Left lung (tissue), 10 donors: Measurements from ENCODE around the gene WRAP53. TPM values are rescaled to one million over a fixed set of nuclear protein-coding genes. Genes with fewer than 3 reads are reported as not detected.
A peak's percentile ranks its signal among the peaks of the same experiment; 100 is the strongest.

Experiments
- ATAC-seq: fragments of 200-7000 bp; cut with Tn5 transposase; one replicate; pipeline ENCODE4 v1.9.1; 2020; ENCODE audit warnings: moderate library complexity
- DNase-seq, 4 donors: peaks; one replicate each; pipeline ENCODE4 v3.0.0-alpha.2; 2013 to 2020
- H3K27ac ChIP-seq, 2 donors: fragments of 200-600 bp; sonication (generic) in 1 of 2; one replicate each; pipeline versions ENCODE4 v1.5.0 to v1.8.0; 2020 to 2021
- H3K27me3 ChIP-seq, 2 donors: fragments of 200-600 bp; sonication (generic) in 1 of 2; one replicate each; pipeline versions ENCODE4 v1.5.0 to v1.8.0; 2020 to 2021
- H3K36me3 ChIP-seq, 2 donors: fragments of 200-600 bp; sonication (generic) in 1 of 2; one replicate each; pipeline versions ENCODE4 v1.5.0 to v1.8.0; 2020 to 2021
- H3K4me1 ChIP-seq, 2 donors: fragments of 200-600 bp; one replicate each; pipeline ENCODE4 v1.8.0; 2021
- H3K4me3 ChIP-seq, 2 donors: fragments of 200-600 bp; sonication (generic) in 1 of 2; one replicate each; pipeline versions ENCODE4 v1.5.0 to v1.8.0; 2020 to 2021; ENCODE audit warnings: mild to moderate bottlenecking in 1 of 2
- H3K9me3 ChIP-seq, 2 donors: fragments of 200-600 bp; sonication (generic) in 1 of 2; one replicate each; pipeline versions ENCODE4 v1.5.0 to v1.8.0; 2020 to 2021
- intact Hi-C, 2 donors: fragments of 100-400 bp; cut with DNase I; formaldehyde crosslinking; loops; one replicate each; pipeline versions ENCODE4 v1.11.2 to v1.14.2; 2022
- polyA plus RNA-seq, 6 donors: library from polyadenylated mRNA; unstranded; fragments of 120-200 nt; gene quantifications; one replicate each; pipeline ENCODE4 v1.2.1, GENCODE V29; 2013; ENCODE audit not compliant: insufficient read length in 6 of 6
- total RNA-seq, 2 donors: library from RNA; stranded (reverse); fragmentation: NEBNext Ultra II Directional; extraction: Animal tissue kit (Norgen Biotek cat#: 25700); gene quantifications; one replicate each; pipeline ENCODE4 v1.2.1, GENCODE V29; 2021
- TF ChIP-seq, protein P1 (sequence below), 2 donors: fragments of 200-600 bp; sonication (generic) in 1 of 2; IDR thresholded peaks; one replicate each; pipeline versions ENCODE4 v1.5.0 to v1.8.0; 2021; ENCODE audit warnings: antibody characterized with exemption in 2 of 2
- donor health status: DM: no; HTN: yes; CAD: no.
- donor health status: DM: no; HTN: no; CAD: no.

The WRAP53 gene
- total and polyA plus RNA-seq, 8 donors = 9.4 to 16.0 (median 13.4) TPM

DNA sequence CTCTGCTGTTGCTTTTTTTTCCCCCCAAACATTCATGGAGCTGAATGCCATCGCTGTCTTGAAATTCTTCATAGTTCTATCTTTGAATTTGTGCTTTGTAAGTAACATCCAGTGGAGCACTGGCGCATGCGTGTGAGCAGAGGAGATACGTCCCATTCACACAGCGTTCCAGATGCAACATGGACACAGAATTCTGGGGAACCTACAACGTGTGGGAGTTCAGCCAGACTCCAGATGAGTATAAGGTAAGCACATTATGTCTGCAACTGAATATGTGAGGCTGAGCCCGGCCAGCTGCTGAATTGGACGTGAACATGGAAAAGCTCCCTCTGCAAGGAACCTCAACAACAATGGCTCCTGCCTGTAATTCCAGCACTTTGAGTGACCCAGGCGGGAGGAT lies 41.8 kb upstream of the WRAP53 start:
- Histone ChIP-seq H3K4me3 (no peak overlapping the region), H3K4me1 (peaks cover 14 to 19% of the 10 kb centered on the region in 2 donors), H3K36me3 (no peaks in the 10 kb centered on the region), H3K9me3 (no peaks in the 10 kb centered on the region), H3K27me3 (peaks cover 9 to 48% of the 10 kb centered on the region in 2 donors), H3K27ac (no peak overlapping the region)
- intact Hi-C loops = no loop called here
- TF ChIP-seq, protein P1, sequence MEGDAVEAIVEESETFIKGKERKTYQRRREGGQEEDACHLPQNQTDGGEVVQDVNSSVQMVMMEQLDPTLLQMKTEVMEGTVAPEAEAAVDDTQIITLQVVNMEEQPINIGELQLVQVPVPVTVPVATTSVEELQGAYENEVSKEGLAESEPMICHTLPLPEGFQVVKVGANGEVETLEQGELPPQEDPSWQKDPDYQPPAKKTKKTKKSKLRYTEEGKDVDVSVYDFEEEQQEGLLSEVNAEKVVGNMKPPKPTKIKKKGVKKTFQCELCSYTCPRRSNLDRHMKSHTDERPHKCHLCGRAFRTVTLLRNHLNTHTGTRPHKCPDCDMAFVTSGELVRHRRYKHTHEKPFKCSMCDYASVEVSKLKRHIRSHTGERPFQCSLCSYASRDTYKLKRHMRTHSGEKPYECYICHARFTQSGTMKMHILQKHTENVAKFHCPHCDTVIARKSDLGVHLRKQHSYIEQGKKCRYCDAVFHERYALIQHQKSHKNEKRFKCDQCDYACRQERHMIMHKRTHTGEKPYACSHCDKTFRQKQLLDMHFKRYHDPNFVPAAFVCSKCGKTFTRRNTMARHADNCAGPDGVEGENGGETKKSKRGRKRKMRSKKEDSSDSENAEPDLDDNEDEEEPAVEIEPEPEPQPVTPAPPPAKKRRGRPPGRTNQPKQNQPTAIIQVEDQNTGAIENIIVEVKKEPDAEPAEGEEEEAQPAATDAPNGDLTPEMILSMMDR (IDR thresholded peaks at IDR 0.05) = no peak
- DNase-seq (no peak), ATAC-seq (no peak)

DNA sequence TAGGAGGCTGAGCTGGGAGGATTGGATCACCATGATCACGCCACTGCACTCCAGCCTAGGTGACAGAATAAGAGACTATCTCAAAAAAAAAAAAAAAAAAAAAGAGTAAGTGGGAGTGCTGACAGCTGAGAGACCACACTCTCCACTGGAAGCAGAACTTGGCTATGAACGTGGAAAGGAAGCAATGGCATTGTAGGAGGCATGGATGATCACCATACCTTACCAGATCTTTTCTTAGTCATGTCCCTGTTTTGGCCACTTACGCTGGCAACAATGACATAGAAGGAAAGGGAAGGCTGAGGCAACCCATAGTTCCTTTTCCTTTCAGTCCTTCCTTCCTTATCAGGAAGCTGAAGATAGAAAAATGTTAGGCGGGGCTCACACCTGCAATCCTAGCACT lies 41.3 kb upstream of the WRAP53 start:
- no peak for ATAC-seq
- Histone ChIP-seq H3K36me3 (no peaks in the 10 kb centered on the region), H3K4me1 (peaks cover 16 to 24% of the 10 kb centered on the region in 2 donors), H3K4me3 (no peak overlapping the region), H3K27me3 (peaks cover 14 to 54% of the 10 kb centered on the region in 2 donors), H3K27ac (no peak overlapping the region), H3K9me3 (no peaks in the 10 kb centered on the region)
- intact Hi-C loops = no loop called here
- DNase-seq = no peak
- TF ChIP-seq, protein P1 (IDR thresholded peaks at IDR 0.05) = no peak

GRCh38 chr17:7650509-7651096 lies 37.7 kb upstream of the WRAP53 start, which contains the start of gene ATP1B2:
TSS of gene ATP1B2 (plus strand) at chr17:7650926. CDS start at chr17:7651519, 593 bp downstream.
- peak within 1 kb of the TSS; percentile 24 to 37 for H3K4me3 ChIP-seq
- TF ChIP-seq, protein P1 (IDR thresholded peaks at IDR 0.05) = no peak

GRCh38 chr17:7651097-7651664 lies 37.1 kb upstream of the WRAP53 start:
- ATAC-seq = no peak
- Histone ChIP-seq H3K27me3 (peaks cover 15 to 69% of the 10 kb centered on the region in 2 donors), H3K9me3 (no peaks in the 10 kb centered on the region), H3K36me3 (no peaks in the 10 kb centered on the region), H3K27ac (no peak overlapping the region), H3K4me1 (peaks cover 16 to 20% of the 10 kb centered on the region in 2 donors), H3K4me3 (peak overlapping the region; percentile 24 to 37)
- DNase-seq = no peak
- TF ChIP-seq, protein P1 (IDR thresholded peaks at IDR 0.05) = no peak
- intact Hi-C loops = no loop called here

More at GRCh38 chr17:7650509-7651096, 37.7 kb upstream of the WRAP53 start, which contains the start of gene ATP1B2:
- Histone ChIP-seq H3K27ac (no peak within 1 kb of the TSS), H3K4me1 (peaks cover 16 to 20% of the 10 kb centered on the region in 2 donors), H3K27me3 (peaks cover 15 to 69% of the 10 kb centered on the region in 2 donors), H3K9me3 (no peaks in the 10 kb centered on the region), H3K36me3 (no peaks in the 10 kb centered on the region)
- intact Hi-C loops = no loop called here
- DNase-seq (peak; percentile 71 to 90 (median 78)), ATAC-seq (peak; percentile 85)

DNA sequence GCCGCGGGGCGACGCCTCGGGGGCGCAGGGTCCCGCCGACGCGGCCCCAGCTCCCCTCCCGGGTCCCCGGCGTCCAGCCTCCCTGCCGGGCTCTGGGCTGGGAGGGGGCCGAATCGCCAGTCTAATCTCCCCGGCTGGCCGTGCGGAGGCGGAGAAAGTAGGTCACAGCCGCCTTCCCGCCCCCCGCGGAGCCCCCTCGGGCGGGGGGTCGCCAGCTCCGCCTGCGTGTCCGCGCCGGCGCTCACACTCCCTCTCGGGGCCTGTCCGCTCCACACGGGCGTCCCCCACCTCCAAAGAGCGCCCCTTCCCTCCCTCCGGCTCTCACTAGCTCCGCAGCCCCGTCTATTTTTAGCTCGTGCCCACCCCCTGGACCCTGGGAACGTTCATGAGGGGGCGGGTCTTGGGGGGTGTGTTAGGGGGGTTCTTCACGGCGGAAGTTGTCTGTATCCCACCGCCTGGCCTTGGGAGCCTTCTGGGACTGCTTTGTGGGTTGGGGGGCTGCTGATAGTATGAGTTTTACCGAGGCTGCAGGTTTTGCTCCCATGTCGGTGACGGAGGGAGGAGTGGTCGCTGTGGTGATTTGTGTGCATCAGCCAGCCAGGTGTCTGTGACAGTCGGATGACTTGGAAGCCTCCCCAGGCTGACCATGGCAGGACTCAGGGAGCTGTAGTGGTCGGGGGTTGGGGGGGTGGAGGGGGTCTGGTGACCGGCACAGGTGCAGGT lies 36.5 kb upstream of the WRAP53 start:
- DNase-seq (peak in 2 of 4 donors; percentile 73 to 87), ATAC-seq (no peak)
- H3K27me3 ChIP-seq = peaks cover 15 to 69% of the 10 kb centered on the region in 2 donors
- no peaks in the 10 kb centered on the region for H3K36me3 ChIP-seq
- no peaks in the 10 kb centered on the region for H3K9me3 ChIP-seq
- TF ChIP-seq, protein P1 (IDR thresholded peaks at IDR 0.05) = no peak
- H3K27ac ChIP-seq = no peak overlapping the region
- intact Hi-C loops = no loop called here
- H3K4me3 ChIP-seq = peak overlapping the region; percentile 24 to 37
- H3K4me1 ChIP-seq = peaks cover 16 to 20% of the 10 kb centered on the region in 2 donors
